Measurements from ENCODE around the gene SNTG2. TPM values are rescaled to one million over a fixed set of nuclear protein-coding genes. Genes with fewer than 3 reads are reported as not detected.

The SNTG2 gene
- polyA plus RNA-seq, 1 experiment, result 0.06 TPM

DNA sequence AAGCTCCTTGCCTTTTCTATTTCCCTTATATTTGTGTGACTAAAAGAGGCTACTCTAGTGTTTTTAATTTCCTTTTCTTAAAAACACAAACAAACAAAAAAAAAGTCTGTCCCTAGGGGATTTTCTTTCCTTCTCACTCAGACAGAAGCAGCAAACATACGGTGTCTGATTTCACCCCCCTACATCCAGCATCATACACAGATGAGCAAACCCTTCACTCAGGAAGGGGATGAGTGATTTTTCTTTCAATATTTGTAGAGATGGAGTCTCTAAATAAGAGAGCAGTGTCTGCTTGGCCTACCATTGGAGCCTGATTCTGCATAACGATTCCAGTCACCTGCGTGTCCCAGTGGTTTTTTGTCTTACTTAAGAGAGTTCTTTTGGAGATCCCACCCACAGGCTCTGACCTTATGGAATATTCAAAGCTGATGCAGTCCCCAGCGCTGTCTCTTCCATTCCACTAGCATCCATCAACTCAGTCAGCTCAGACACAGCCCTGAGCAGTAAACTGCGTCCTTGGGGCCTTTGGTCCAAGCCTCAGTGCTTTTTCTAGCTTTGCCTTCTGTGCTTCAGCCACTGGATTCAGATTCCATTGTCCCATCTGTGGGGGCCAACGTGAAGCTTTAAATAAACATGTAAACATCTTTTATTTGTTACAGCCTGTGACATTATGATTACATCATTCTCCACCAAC, 410.1 kb downstream of the SNTG2 start:
- POLR2A ChIA-PET, result no interaction called here
- TF ChIP-seq, protein P1, sequence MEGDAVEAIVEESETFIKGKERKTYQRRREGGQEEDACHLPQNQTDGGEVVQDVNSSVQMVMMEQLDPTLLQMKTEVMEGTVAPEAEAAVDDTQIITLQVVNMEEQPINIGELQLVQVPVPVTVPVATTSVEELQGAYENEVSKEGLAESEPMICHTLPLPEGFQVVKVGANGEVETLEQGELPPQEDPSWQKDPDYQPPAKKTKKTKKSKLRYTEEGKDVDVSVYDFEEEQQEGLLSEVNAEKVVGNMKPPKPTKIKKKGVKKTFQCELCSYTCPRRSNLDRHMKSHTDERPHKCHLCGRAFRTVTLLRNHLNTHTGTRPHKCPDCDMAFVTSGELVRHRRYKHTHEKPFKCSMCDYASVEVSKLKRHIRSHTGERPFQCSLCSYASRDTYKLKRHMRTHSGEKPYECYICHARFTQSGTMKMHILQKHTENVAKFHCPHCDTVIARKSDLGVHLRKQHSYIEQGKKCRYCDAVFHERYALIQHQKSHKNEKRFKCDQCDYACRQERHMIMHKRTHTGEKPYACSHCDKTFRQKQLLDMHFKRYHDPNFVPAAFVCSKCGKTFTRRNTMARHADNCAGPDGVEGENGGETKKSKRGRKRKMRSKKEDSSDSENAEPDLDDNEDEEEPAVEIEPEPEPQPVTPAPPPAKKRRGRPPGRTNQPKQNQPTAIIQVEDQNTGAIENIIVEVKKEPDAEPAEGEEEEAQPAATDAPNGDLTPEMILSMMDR (IDR thresholded peaks at IDR 0.05; ENCODE audit: low read depth, low read length), result no peak
- no peak for DNase-seq (ENCODE audit: low read depth, low spot score)
- CTCF ChIA-PET, result no interaction called here
- Histone ChIP-seq H3K4me3 (ENCODE audit: low read depth, low read length) (no peak overlapping the region), H3K9me3 (ENCODE audit: control insufficient read depth, insufficient read depth, low read length) (peaks cover 11% of the 10 kb centered on the region), H3K27me3 (ENCODE audit: control insufficient read depth, insufficient read depth, low read length) (no peaks in the 10 kb centered on the region), H3K27ac (ENCODE audit: low read depth, low read length) (no peak overlapping the region)

DNA sequence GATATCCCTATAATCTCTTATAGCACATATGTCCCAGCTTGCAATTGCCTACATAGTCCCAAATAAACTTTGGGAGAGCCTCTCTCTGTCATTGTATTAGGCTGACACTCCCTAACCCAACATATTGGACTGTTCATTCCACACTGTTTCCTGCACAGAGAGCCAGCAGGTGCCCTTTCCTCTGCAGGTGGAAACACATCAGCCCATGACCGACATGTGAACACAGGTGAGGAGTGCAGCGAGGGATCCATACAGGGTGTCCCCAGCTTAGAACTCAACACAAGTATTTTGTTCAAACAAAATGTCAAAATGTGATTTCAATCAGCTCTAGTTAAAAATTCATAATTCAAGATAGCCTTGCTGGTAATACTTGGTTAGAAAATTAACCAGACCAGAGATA, 412.7 kb downstream of the SNTG2 start:
- Histone ChIP-seq H3K4me3 (ENCODE audit: low read depth, low read length) (no peak overlapping the region), H3K27me3 (ENCODE audit: control insufficient read depth, insufficient read depth, low read length) (no peaks in the 10 kb centered on the region), H3K9me3 (ENCODE audit: control insufficient read depth, insufficient read depth, low read length) (peaks cover 23% of the 10 kb centered on the region), H3K27ac (ENCODE audit: low read depth, low read length) (no peak overlapping the region)
- ChIA-PET CTCF (no interaction called here), POLR2A (no interaction called here)
- TF ChIP-seq, protein P1 (IDR thresholded peaks at IDR 0.05; ENCODE audit: low read depth, low read length), result no peak
- no peak for DNase-seq (ENCODE audit: low read depth, low spot score)

DNA sequence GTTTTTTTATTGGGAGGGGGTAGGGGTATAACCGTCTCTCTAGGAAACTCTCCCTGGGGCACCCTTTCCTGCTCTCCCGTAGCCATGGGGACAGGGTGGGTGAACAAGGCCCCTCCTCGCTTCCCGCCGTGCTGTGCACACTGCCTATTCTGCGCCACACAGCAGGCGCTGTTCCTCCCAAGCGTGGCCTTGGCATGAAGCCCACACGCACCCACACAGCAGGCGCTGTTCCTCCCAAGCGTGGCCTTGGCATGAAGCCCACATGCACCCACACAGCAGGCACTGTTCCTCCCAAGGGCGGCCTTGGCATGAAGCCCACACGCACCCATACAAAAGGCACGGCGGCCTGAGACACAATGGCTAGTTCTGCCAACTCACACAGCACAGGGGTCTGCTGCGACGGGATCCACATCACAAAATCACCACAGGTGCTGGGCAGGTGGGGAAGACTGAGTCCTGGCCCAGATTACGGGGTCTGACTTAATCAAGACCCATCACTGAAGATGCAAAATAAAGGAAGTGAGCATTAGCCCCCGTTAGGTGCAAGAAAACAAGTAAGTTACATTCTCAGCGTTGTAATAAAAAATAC, 416.0 kb downstream of the SNTG2 start:
- TF ChIP-seq, protein P1 (IDR thresholded peaks at IDR 0.05; ENCODE audit: low read depth, low read length), result no peak
- no peaks in the 10 kb centered on the region for H3K27me3 ChIP-seq (ENCODE audit: control insufficient read depth, insufficient read depth, low read length)
- CTCF ChIA-PET, result no interaction called here
- POLR2A ChIA-PET, result no interaction called here
- no peak overlapping the region for H3K4me3 ChIP-seq (ENCODE audit: low read depth, low read length)
- peaks cover 33% of the 10 kb centered on the region for H3K9me3 ChIP-seq (ENCODE audit: control insufficient read depth, insufficient read depth, low read length)
- no peak for DNase-seq (ENCODE audit: low read depth, low spot score)
- H3K27ac ChIP-seq (ENCODE audit: low read depth, low read length), result no peak overlapping the region

DNA sequence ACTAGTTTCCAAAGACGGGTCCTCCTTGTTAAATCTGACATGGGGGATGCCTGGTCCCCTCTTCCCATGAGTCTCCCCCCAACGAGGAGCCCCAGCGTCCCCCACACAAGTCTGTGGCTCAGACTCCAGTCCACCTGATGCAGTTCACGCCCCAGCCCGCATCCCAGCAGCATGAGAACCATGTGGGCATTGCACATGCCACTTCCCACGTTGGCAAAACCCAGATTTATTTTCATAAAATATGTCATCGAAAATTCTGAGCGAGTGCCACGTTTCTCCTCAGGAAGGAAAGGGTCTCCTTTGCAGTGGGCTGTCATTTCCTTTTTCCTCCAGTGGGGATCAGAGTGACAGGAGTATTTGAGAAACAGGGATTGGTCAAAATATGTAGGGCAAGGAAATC, 417.0 kb downstream of the SNTG2 start:
- H3K27ac ChIP-seq (ENCODE audit: low read depth, low read length), result no peak overlapping the region
- H3K9me3 ChIP-seq (ENCODE audit: control insufficient read depth, insufficient read depth, low read length), result peaks cover 33% of the 10 kb centered on the region
- no peak for DNase-seq (ENCODE audit: low read depth, low spot score)
- ChIA-PET CTCF (no interaction called here), POLR2A (no interaction called here)
- no peak overlapping the region for H3K4me3 ChIP-seq (ENCODE audit: low read depth, low read length)
- TF ChIP-seq, protein P1 (IDR thresholded peaks at IDR 0.05; ENCODE audit: low read depth, low read length), result no peak
- no peaks in the 10 kb centered on the region for H3K27me3 ChIP-seq (ENCODE audit: control insufficient read depth, insufficient read depth, low read length)

DNA sequence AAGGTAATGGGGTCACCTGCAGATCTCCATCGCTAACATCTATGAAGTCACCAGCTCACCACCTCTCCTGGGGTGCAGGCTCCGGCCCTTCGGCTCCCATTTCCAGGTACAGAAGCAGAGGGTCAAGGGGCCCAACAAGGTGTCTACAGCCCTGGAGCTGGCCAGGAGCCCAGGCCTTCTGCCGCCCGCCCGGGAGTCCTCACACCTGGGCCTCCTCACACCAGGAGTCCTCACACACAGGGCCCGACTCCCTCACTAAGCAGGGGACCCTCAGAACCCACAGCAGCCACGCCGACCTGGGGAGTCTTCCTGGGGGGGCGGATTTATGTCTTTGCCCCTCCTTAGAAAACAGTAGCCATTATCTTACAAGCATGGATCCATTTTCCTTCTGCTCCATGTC, 419.3 kb downstream of the SNTG2 start:
- Histone ChIP-seq H3K27me3 (ENCODE audit: control insufficient read depth, insufficient read depth, low read length) (no peaks in the 10 kb centered on the region), H3K27ac (ENCODE audit: low read depth, low read length) (no peak overlapping the region), H3K9me3 (ENCODE audit: control insufficient read depth, insufficient read depth, low read length) (peaks cover 32% of the 10 kb centered on the region), H3K4me3 (ENCODE audit: low read depth, low read length) (no peak overlapping the region)
- DNase-seq (ENCODE audit: low read depth, low spot score), result no peak
- ChIA-PET CTCF (no interaction called here), POLR2A (no interaction called here)
- TF ChIP-seq, protein P1 (IDR thresholded peaks at IDR 0.05; ENCODE audit: low read depth, low read length), result no peak
